ENCODE measurements around the gene BIN1.

GRCh38 chr2:127117603-127118002 lies 10.6 kb upstream of the BIN1 start:
- TF ChIP-seq POLR2AphosphoS5 (IDR thresholded peaks at IDR 0.05; ENCODE audit: borderline replicate concordance, low read depth, low read length) (no peak), EZH2 (IDR thresholded peaks at IDR 0.05) (no peak)
